HK-2 (cell line): ENCODE measurements around the gene HECTD3.
"Not testable (repeated sequence)": the region's sequence is repeated elsewhere in the genome, so short reads cannot be mapped to it uniquely, and the experiment has no call there.

ENCODE experiments used
- DNase-seq: peaks from one replicate; pipeline ENCODE4 v3.0.0-alpha.2; 2018; ENCODE audit not compliant: unreplicated experiment

The HECTD3 gene

GRCh38 chr1:44988531-44989156 lies 22.5 kb downstream of the HECTD3 start:
- DNase-seq = no peak

- DNase-seq = no peak
These were observed 25.3 kb downstream of the HECTD3 start for GRCh38 chr1:44985747-44986359.

DNA sequence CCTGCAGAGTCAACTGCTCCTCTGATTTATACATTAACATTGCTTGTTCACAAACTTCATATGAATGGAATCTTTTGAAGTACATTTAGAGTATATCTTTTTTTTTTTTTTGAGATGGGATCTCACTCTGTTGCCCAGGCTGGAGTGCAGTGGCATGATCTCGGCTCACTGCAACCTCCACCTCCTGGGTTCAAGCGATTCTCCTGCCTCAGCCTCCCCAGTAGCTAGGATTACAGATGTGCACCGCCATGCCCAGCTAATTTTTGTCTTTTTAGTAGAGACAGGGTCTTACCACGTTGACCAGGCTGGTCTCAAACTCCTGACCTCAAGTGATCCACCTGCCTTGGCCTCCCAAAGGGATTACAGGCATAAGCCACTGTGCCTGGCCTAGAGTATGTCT lies 33.8 kb downstream of the HECTD3 start:
- not testable (repeated sequence) for DNase-seq

- DNase-seq = no peak
These were observed 34.9 kb downstream of the HECTD3 start for GRCh38 chr1:44976252-44976651.

DNA sequence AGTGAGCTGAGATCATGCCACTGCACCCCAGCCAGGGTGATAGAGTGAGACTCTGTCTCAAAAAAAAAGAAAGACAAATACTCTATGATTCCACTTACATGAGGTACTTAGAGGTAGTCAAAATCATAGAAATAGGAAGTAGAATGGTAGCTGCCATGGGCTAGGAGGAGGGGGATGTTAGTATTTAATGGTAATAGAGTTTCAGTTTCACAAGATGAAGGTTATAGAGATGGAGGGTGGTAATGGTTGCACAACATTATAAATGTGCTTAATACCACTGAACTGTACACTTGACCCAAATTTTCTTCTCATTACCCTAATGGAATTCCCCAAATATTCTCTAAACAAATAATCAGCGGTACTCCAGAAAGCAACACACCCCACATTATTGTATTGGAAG lies 37.5 kb downstream of the HECTD3 start:
- no peak for DNase-seq

DNA sequence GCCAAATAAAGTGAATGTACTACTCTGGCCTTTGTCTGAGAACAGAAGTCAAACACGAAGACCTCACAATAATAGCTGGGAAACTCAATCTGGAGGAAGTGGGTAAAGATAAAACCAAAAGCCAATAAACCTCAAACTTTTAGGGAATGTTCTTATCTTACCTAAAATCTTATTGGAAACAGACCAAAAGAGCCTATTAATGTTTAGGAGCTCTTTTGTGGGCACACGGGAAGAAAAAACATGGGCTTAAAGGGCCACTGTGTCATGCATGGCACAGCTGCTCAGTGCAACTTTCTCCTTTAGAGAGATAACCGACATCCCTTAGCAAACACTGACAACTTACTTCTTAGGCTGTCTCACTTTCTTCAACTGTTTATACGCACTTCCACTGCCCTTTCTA lies 40.8 kb downstream of the HECTD3 start:
- DNase-seq = no peak

DNA sequence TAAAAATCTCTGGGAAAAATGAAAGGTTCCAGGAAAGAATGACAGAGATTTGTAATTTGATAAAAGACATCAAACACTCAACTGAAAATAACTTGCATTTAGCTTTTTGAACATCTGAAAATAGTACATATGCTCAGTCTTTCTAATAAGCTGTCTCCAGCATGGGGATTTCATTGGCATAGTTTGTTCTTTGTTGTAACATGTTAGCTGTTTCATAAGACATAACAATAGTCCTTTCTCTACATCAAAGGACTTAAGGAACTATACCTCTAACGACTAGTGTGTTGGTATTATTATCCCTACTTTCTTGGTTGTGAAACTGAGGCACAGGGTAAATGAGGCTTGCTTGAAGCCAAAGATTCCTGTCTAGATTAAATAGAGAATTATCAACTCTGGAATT lies 46.7 kb downstream of the HECTD3 start:
- no peak for DNase-seq

- no peak for DNase-seq
These were observed 48.4 kb downstream of the HECTD3 start for GRCh38 chr1:44962729-44963128.

DNA sequence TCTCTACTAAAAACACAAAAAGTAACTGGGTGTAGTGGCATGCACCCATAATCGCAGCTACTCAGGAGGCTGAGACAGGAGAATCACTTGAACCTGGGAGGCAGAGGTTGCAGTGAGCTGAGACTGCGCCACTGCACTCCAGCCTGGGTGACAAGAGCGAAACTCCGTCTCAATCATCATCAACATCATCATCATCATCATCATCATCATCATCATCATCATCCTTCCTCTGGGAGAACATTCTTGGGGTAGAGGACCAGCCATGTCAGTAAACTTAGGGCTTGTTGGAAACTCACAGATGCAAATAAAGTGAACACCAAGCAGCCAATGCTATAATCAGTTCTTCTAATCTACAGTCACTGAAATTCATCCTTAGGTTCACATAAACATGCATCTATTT lies 49.1 kb downstream of the HECTD3 start:
- DNase-seq = not testable (repeated sequence)

- not testable (repeated sequence) for DNase-seq
These were observed 53.6 kb downstream of the HECTD3 start for GRCh38 chr1:44957566-44957965.

DNA sequence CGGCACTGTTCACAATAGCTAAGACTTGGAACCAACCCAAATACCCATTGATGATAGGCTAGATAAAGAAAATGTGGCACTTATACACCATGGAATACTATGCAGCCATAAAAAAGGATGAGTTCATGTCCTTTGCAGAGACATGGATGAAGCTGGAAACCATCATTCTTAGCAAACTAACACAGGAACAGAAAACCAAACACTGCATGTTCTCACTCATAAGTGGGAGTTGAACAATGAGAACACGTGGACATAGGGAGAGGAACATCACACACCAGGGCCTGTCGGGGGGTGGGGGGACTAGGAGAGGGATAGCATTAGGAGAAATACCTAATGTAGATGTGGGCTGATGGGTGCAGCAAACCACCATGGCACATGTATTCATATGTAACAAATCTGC lies 55.0 kb downstream of the HECTD3 start:
- DNase-seq = not testable (repeated sequence)
